Measurements from ENCODE around the gene GFER. TPM values are rescaled to one million over a fixed set of nuclear protein-coding genes. Genes with fewer than 3 reads are reported as not detected.

The GFER gene
- total and polyA plus RNA-seq, 9 of the 15 experiments (the other 6 are each of a cell fraction or from before 2014, with no cell fraction given): 4.3 to 53.7 (median 19.8) TPM

- TF ChIP-seq ZNF76 (CRISPR knock-in tag; IDR thresholded peaks at IDR 0.05; ENCODE audit: borderline replicate concordance): no peak
- no peak for TF ChIP-seq ZNF699 (CRISPR knock-in tag; IDR thresholded peaks at IDR 0.05; ENCODE audit: insufficient replicate concordance)
- no peak for TF ChIP-seq SNIP1 (IDR thresholded peaks at IDR 0.05; ENCODE audit: low read depth)
- no peak for TF ChIP-seq SFPQ (IDR thresholded peaks at IDR 0.05; ENCODE audit: low read depth, low read length)
- no peak for TF ChIP-seq HIVEP1 (CRISPR knock-in tag; IDR thresholded peaks at IDR 0.05)
- TF ChIP-seq ZNF764 (CRISPR knock-in tag; IDR thresholded peaks at IDR 0.05; ENCODE audit: low read depth): no peak; the same call in 1 of the 2 replicates
- 0 out of 2 replicates have a peak, but pooled peaks have one; percentile 10 for TF ChIP-seq CBFA2T3 (IDR thresholded peaks at IDR 0.05)
- peak; percentile 72 to 80; a peak in 3 of 4 replicates for TF ChIP-seq HDAC1 (IDR thresholded peaks at IDR 0.05)
- no peak for TF ChIP-seq MYNN (IDR thresholded peaks at IDR 0.05)
- TF ChIP-seq MYNN (CRISPR knock-in tag; IDR thresholded peaks at IDR 0.05): no peak
- no peak for TF ChIP-seq TFAM (CRISPR knock-in tag; conservative IDR thresholded peaks at IDR 0.05)
- 0 out of 2 replicates have a peak, but pooled peaks have one; percentile 5 for TF ChIP-seq TCF3 (CRISPR knock-in tag; IDR thresholded peaks at IDR 0.05)
- TF ChIP-seq SRSF3 (IDR thresholded peaks at IDR 0.05; ENCODE audit: insufficient read depth, low read length): peak; percentile 6; the same call in 1 of the 2 replicates
- peak; percentile 99 for TF ChIP-seq KDM5B (IDR thresholded peaks at IDR 0.05; ENCODE audit: insufficient replicate concordance, low read depth, low read length)
- TF ChIP-seq CCNT2 (IDR thresholded peaks at IDR 0.05; ENCODE audit: borderline replicate concordance, extremely low read depth, insufficient read length, low read depth, low read length): peak; percentile 52
- peak; percentile 59 to 88; a peak in 3 of 4 replicates for TF ChIP-seq SIN3A (IDR thresholded peaks at IDR 0.05; ENCODE audit: borderline replicate concordance in 2 of 2, control insufficient read depth in 1 of 2, low read depth in 2 of 2, low read length in 2 of 2)
- TF ChIP-seq NEUROD1 (IDR thresholded peaks at IDR 0.05; ENCODE audit: borderline replicate concordance, low read depth, low read length, partially characterized antibody): peak; percentile 75
- no peak for TF ChIP-seq IRF2 (CRISPR knock-in tag; IDR thresholded peaks at IDR 0.05)
- TF ChIP-seq ETV5 (CRISPR knock-in tag; IDR thresholded peaks at IDR 0.05; ENCODE audit: low read depth): peak; percentile 67; the same call in 1 of the 2 replicates
- peak; percentile 68 to 94; a peak in 3 of 4 replicates for TF ChIP-seq MAZ (CRISPR knock-in tag; conservative IDR thresholded peaks at IDR 0.05 in 1 of 2, IDR thresholded peaks at IDR 0.05 in 1 of 2)
- TF ChIP-seq CBX5 (IDR thresholded peaks at IDR 0.05; ENCODE audit: borderline replicate concordance, low read depth): no peak
- 0 out of 2 replicates have a peak, but pooled peaks have one; percentile 43 for TF ChIP-seq NR1H2 (CRISPR knock-in tag; IDR thresholded peaks at IDR 0.05)
- no peak for TF ChIP-seq ID3 (CRISPR knock-in tag; IDR thresholded peaks at IDR 0.05)
- TF ChIP-seq ID3 (tag; IDR thresholded peaks at IDR 0.05): peak; percentile 46; the same call in 1 of the 2 replicates
Measured at GRCh38 chr16:1964506-1965395, 19.2 kb upstream of the GFER start, which contains the start of gene RPS2 (continued).
